Uterus (tissue), 2 donors: ENCODE results near the gene CEBPA.

ENCODE experiments used
- POLR2A ChIP-seq, 2 donors: fragments of 450-650 bp; IDR thresholded peaks; one replicate each; pipeline ENCODE4 v1.6.1; 2016; ENCODE audit warnings: antibody characterized with exemption in 2 of 2, mild to moderate bottlenecking in 1 of 2, moderate library complexity in 1 of 2
- TF ChIP-seq, protein P1 (sequence below), 4 experiments: fragments of 200-600 bp in 2 of 4; fragments of 450-650 bp in 2 of 4; sonication (generic) in 2 of 4; IDR thresholded peaks; one replicate each; pipeline ENCODE4 v1.5.1; 2016 to 2019; ENCODE audit warnings: antibody characterized with exemption in 4 of 4, mild to moderate bottlenecking in 2 of 4, moderate library complexity in 1 of 4

DNA sequence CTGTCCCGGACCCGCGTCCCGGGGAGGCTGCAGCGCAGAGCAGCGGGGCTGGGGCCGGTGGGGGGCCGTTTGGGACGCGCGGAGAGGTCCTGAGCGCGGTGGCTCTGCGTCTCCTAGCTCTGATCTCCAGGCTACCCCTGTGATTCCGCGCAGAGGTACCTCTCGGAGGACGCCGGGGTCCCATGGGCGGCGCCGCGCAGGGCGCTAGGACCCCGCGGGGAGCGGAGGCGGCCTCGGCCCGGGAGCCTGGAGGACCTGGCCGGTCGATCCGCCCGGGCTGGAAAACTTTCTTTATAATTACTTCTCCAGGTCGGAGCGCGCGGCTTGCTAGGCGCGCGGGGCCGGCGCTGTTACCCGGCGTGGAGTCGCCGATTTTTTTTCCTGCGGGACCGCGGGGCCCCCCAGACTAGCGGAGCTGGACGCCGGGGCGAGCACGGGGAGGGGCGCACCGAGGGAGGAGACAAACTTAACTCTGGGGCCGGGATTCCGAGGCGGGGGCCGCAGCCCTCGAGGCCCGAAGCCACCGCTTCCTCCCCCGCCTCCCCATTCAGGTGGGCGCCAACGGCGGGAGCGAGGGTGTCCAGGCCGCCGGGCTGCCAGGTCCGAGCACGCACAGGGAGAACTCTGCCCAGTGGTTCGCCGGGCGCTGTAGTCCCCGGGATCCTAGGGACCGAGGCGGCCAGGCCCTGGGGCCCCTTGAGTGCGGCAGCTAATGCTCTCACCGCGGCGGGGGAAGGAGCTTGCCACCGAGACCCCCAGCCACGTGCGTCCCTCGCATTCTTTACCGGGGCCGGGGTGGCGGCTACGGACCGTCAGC, 848 bp upstream of the CEBPA start:
- TF ChIP-seq, protein P1, sequence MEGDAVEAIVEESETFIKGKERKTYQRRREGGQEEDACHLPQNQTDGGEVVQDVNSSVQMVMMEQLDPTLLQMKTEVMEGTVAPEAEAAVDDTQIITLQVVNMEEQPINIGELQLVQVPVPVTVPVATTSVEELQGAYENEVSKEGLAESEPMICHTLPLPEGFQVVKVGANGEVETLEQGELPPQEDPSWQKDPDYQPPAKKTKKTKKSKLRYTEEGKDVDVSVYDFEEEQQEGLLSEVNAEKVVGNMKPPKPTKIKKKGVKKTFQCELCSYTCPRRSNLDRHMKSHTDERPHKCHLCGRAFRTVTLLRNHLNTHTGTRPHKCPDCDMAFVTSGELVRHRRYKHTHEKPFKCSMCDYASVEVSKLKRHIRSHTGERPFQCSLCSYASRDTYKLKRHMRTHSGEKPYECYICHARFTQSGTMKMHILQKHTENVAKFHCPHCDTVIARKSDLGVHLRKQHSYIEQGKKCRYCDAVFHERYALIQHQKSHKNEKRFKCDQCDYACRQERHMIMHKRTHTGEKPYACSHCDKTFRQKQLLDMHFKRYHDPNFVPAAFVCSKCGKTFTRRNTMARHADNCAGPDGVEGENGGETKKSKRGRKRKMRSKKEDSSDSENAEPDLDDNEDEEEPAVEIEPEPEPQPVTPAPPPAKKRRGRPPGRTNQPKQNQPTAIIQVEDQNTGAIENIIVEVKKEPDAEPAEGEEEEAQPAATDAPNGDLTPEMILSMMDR (IDR thresholded peaks at IDR 0.05) = no peak
- no peak for TF ChIP-seq POLR2A (IDR thresholded peaks at IDR 0.05)
